ENCODE measurements around the gene TRAIP.
A peak's percentile ranks its signal among the peaks of the same experiment; 100 is the strongest.

TRAIP gene

GRCh38 chr3:49806850-49807249 lies 49.5 kb downstream of the TRAIP start:
- no peaks in the 10 kb centered on the region for H3K36me3 ChIP-seq (replicated peaks)
- no peaks in the 10 kb centered on the region for H3K27me3 ChIP-seq (replicated peaks)
- TF ChIP-seq CTCF (IDR thresholded peaks at IDR 0.05; ENCODE audit: low read depth, low read length, missing control alignments): no peak
- in situ Hi-C loops (cut with HindIII; ENCODE audit: low pct_ligation_motif_present, low sequenced_read_pairs): no loop called here
- no peak for DNase-seq
- H3K27ac ChIP-seq: no peak overlapping the region
- H3K4me3 ChIP-seq (ENCODE audit: low read depth, low read length): no peak overlapping the region

- H3K27ac ChIP-seq: no peak overlapping the region
- H3K4me3 ChIP-seq (ENCODE audit: low read depth, low read length): no peak overlapping the region
- no peak for TF ChIP-seq CTCF (IDR thresholded peaks at IDR 0.05; ENCODE audit: low read depth, low read length, missing control alignments)
- no peaks in the 10 kb centered on the region for H3K36me3 ChIP-seq (replicated peaks)
- no peak for DNase-seq
- in situ Hi-C loops (cut with HindIII; ENCODE audit: low pct_ligation_motif_present, low sequenced_read_pairs): no loop called here
- H3K27me3 ChIP-seq (replicated peaks): no peaks in the 10 kb centered on the region
Observed at GRCh38 chr3:49805897-49806701, 50.3 kb downstream of the TRAIP start.

- in situ Hi-C loops (cut with HindIII; ENCODE audit: low pct_ligation_motif_present, low sequenced_read_pairs): no loop called here
- no peak overlapping the region for H3K27ac ChIP-seq
- no peak overlapping the region for H3K4me3 ChIP-seq (ENCODE audit: low read depth, low read length)
- DNase-seq: peak; percentile 45
- H3K36me3 ChIP-seq (replicated peaks): no peaks in the 10 kb centered on the region
- H3K27me3 ChIP-seq (replicated peaks): no peaks in the 10 kb centered on the region
- TF ChIP-seq CTCF (IDR thresholded peaks at IDR 0.05; ENCODE audit: low read depth, low read length, missing control alignments): no peak
Observed at GRCh38 chr3:49805367-49805782, 51.0 kb downstream of the TRAIP start.

- H3K4me3 ChIP-seq (ENCODE audit: low read depth, low read length): peak overlapping the region; percentile 84
- no peak for DNase-seq
- H3K36me3 ChIP-seq (replicated peaks): no peaks in the 10 kb centered on the region
- in situ Hi-C loops (cut with HindIII; ENCODE audit: low pct_ligation_motif_present, low sequenced_read_pairs): no loop called here
- TF ChIP-seq CTCF (IDR thresholded peaks at IDR 0.05; ENCODE audit: low read depth, low read length, missing control alignments): no peak
- no peaks in the 10 kb centered on the region for H3K27me3 ChIP-seq (replicated peaks)
- H3K27ac ChIP-seq: no peak overlapping the region
Observed at GRCh38 chr3:49804141-49805041, 52.0 kb downstream of the TRAIP start.

- Histone ChIP-seq H3K27me3 (replicated peaks) (no peaks in the 10 kb centered on the region), H3K4me3 (ENCODE audit: low read depth, low read length) (peak overlapping the region; percentile 84), H3K27ac (no peak overlapping the region), H3K36me3 (replicated peaks) (no peaks in the 10 kb centered on the region)
- DNase-seq: no peak
- in situ Hi-C loops (cut with HindIII; ENCODE audit: low pct_ligation_motif_present, low sequenced_read_pairs): no loop called here
- no peak for TF ChIP-seq CTCF (IDR thresholded peaks at IDR 0.05; ENCODE audit: low read depth, low read length, missing control alignments)
Observed at GRCh38 chr3:49803465-49804140, 52.8 kb downstream of the TRAIP start.

Measured in brain microvascular endothelial cell (primary cell).